NCI-H446 (cell line): ENCODE results near the gene LIX1L.
"Not testable (repeated sequence)": the region's sequence is repeated elsewhere in the genome, so short reads cannot be mapped to it uniquely, and the experiment has no call there.

Experiments used
- DNase-seq, 2 experiments: peaks; one replicate each; lab custom pipeline; 2025; lab: John Stamatoyannopoulos, UW

LIX1L gene

DNA sequence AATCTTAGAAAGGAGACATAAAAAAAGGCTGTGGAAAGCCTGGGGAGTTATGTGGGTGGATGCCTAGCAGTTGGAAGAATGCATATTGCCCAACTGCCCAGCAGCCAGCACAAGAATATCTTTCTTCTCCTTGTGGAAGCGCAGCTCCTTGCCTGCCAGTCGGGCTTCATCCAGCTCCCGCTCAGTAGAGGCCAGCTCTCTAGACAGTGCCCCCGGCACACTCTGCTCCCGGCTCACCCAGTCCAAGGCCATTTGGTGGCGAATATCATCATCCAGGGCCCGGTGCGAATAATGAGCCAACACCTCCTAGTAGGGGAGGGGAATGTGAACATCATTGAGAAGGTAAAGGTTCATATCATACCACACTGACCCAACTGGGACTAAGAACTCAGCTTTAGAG is 21.6 kb downstream of the LIX1L start:
- no peak for DNase-seq

DNA sequence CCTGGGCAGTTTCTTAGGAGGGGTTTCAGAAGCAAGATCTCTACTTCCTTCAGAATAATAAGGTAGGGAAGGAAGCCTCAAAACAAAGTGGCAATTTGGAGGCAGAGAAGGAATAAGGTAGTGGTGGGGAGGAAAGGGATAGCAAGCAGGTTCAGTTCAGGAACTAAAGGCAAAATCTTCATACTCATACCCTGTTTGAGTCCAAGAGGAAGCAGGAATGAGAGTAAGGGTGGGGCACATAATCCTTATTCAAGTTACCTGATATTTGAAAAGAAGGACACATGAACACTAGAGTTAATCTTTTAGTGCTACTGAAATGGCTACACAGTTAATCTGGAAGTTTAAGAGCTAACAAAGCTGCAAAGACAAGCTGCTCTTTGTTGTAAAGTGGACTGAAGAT is 22.1 kb downstream of the LIX1L start:
- DNase-seq: no peak

DNA sequence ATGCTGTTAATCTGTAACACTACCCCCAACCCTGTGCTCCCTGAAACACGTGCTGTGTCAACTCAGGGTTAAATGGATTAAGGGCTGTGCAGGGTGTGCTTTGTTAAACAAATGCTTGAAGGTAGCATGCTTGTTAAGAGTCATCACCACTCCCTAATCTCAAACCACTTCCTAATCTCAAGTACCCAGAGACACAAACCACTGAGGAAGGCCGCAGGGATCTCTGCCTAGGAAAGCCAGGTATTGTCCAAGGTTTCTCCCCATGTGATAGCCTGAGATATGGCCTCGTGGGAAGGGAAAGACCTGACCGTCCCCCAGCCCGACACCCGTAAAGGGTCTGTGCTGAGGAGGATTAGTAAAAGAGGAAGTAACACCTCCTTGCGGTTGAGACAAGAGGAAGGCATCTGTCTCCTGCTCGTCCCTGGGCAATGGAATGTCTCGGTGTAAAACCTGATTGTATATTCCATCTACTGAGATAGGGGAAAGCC is 25.3 kb downstream of the LIX1L start:
- DNase-seq: not testable (repeated sequence)

GRCh38 chr1:145927916-145928643 is 29.7 kb downstream of the LIX1L start:
- DNase-seq: no peak

DNA sequence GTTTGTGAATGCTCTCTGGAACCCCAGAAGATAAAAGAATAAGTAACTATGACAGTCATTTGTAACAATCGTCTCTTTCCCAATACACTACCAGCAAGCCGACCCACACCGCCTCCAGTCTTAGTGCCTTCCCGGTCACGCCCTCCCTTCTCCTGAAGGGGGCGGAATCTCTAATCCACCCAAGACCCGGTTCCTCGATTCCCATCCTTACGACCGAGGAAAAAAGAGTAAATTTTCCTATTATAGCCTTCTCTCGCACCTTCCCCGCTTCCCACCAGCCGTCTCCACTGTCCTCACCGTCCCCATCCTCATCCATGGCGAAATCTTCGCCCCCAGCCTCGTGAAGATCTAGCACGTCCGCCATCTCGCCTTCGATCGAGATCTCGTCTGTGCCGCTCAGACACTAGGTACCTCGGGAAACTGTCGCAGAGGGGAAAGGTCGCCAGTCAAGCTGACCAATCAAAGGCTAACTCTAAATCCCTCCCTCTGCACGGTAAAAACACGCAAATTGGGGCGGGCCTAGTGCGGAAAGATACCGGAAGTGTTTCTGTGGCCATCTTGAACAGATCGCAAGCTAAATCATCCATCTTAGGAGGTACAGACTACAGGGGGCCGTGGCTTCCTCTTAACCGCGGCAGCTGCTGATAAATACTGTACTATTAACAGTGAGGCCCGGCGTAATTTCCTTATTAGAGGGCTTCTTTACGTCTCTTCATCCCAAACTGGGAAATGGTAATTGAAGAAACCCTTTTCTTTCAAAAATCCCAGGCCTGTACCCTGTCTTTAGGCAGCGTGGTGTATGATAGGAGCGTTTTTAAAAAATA is 30.5 kb downstream of the LIX1L start, which contains the start of gene RBM8A:
TSS of gene RBM8A (minus strand) at position 422 of the 824 bp plus-strand sequence. CDS start at position 364, 58 bp downstream.
- peak; percentile 97 to 98 for DNase-seq

DNA sequence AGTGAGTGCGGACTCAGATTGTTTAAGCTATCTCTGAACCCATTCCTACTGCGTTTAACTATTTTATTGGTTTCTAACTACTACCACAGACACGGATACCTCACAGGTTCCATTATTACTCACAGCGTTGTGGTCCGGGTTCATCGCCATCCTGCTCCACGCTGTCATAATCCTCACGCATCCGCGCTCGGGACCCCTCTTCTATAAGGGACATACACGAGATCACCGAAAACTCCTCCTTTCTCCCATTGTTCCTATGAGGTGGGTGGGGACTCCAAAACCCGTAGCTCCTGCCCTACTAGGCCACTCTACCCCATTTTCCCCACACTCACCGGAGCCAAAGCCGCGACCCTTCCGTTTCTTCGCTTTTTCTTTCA is 31.1 kb downstream of the LIX1L start:
- no peak for DNase-seq

GRCh38 chr1:145922266-145922665 is 35.6 kb downstream of the LIX1L start:
- DNase-seq: no peak

- DNase-seq: not testable (repeated sequence)
Measured at GRCh38 chr1:145920297-145920696, 37.5 kb downstream of the LIX1L start.

GRCh38 chr1:145918992-145919939 is 38.6 kb downstream of the LIX1L start:
- no peak for DNase-seq

DNA sequence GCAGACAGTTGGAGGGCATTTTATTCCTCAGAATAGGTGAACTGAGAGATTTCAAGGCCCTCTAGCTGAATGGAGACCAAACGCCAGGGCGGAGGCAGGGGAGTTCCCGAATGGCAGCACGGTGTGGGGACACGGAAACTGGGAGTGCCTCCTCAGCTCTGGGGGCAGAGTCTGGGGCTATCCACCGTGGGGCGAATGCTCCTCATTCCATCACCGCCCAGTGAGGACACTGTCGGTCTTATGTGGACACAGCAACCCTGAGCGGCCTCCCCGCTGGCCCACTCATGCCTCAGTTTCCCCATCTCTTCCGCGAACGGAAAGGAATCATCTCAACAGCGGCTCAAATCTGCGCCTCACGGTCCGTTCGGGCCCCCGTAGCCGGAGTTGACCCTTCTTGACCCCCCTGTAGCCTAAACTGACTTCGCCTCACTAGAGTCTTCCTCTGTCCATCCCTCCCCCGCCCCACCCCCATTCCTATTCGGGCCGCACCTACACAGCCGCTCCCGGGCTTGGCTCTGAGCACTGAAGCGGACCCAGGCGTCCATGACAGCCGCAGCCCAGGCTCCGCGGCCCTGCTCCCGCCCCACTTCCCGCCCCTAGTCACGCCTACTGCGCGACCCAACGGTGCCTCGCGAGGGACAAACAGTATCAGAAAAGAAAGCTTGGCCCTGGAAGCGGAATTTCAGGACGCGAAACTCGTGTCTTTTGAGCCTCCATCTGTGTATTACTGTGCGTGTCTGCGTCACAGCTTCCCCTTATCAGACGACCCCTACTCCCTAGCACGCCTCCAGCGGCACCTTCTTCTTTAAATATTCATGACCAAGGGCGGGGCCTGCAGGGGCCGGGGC is 39.4 kb downstream of the LIX1L start, which contains the start of gene PEX11B:
TSS of gene PEX11B (minus strand) at position 574 of the 848 bp plus-strand sequence. CDS start at position 545, 29 bp downstream.
- DNase-seq: peak; percentile 79 to 85

DNA sequence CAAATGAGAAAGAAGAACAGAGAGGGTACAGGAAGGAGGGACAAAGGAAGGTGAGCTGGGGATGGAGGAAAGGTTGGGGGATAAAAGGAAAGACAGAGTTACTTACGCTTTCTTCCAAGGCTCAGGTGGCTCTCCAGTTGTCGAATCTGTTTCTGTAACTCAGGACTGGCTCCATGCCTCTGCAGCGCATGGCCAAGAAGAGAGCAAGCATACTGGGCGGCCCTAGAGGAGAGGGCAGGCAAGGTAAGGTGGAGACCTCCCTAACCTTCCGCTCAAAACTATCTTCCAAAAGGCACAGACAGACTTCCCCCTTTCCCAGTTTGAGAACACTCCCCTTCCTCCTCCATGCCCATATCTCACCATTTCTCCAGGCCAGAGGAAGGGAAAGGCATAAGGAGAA is 40.2 kb downstream of the LIX1L start:
- DNase-seq: no peak

- DNase-seq: no peak
Measured at GRCh38 chr1:145916745-145917144, 41.1 kb downstream of the LIX1L start.

DNA sequence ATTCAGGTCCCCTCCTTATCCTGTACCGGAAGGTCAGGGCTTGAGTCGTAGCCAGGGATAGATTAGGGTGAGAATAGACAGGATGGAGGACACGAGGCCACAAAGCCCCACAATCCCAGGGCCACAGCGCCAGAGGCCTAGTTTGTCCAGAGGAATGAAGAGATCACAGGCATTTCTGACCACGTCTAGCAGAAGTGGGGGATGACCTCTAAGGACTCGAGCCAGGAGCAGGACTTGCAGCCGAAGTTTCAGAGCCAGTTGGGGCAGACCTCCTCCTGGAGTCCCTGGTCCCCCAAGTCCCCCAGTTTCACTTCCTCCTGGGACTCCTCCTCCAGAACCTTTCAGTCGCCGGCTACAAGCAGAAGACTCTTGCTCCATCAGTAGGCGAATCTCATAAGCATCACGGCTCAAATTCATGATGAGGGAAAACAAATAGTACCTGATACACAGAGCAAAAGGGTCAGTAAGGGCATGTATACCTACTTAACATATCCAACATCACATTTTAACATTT is 45.6 kb downstream of the LIX1L start:
- no peak for DNase-seq

- no peak for DNase-seq
Measured at GRCh38 chr1:145908653-145909052, 49.2 kb downstream of the LIX1L start.

GRCh38 chr1:145906954-145907753 is 50.7 kb downstream of the LIX1L start:
- DNase-seq: no peak

DNA sequence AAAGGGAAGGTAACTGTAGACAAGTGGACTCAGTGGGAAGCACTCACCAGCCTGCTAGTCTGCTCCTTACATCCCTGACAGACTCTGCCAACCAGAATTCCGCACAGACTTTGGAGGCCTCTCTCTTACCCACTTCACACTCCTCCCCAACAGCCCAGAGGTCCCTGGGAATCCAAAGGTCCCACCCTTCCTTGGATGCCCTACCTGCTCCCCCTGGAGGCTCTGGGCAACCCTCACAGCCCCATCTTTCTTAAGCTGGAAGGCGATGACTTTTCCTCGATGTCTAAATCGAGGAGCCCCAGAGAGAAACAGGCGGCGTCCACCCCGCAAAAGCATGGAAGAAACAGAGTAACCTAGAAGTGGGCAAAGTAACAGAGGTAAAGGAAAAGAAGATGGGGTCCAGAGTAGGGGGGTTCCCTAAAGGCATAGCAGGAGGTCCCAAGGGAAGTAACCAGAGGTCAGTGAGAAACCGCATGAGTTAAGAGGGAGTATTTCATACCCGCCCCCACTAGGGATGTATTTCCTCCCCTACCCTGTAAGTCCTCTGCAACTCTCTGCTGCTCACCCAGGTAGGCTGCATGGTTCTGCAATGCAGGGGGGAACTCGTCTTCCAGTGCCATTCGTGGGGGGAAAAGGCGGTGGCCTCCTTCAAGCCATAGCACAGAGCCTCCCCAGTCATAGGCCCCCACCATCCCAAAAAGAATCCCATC is 56.4 kb downstream of the LIX1L start:
- no peak for DNase-seq

- no peak for DNase-seq
Measured at GRCh38 chr1:145898756-145899155, 59.1 kb downstream of the LIX1L start.

DNA sequence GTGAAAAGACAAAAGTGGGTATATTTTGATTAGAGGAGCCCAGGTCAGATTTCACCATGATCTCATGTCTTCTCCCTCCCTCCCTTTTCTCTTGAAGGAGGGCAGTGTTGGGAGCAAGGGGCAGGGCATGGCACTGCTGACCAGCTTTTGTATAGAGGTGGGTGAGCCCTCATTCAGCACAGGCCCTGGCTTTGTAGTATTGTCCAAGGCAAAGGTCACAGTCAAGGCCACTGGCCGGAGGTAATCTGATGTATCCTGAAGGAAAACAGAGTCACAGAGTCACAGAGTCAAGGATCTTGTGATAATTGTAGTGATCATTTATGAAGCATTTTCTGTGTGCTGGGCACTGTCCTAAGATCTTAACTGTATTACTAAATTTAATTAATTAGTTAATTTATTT is 59.8 kb downstream of the LIX1L start:
- no peak for DNase-seq

DNA sequence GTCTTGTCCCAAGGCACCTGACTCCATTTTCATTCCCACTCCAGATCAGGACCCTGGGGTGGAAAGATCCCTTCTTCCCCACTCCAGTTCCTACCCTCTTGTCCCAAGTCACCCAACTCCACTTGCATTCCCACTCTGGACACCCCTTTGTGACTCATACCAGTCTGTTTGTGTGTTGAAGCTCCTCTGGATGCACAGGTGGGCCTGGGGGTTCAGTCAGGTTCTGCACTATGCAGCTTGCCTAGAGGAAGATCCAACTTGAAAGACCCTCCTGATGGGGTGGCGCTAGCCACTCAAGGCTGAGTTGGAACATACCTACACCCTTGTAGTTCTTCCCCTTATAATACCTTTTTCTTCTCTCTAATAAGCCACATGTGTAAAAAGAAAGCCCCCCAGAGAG is 62.3 kb downstream of the LIX1L start:
- DNase-seq: no peak
